OCI-LY3 (cell line): ENCODE results near the gene KIF6.

Experiments
- EZH2phosphoT487 ChIP-seq: fragments of 200-600 bp; shearing (Covaris generic); IDR thresholded peaks from 2 replicates; pipeline ENCODE4 v1.6.1; 2018; ENCODE audit warnings: antibody characterized with exemption, mixed run types, low read depth
- TF ChIP-seq, protein P1 (sequence below): fragments of 200-600, 300-600 bp; sonication (generic); IDR thresholded peaks from 2 replicates; pipeline ENCODE4 v1.5.1; 2014; ENCODE audit warnings: antibody characterized with exemption, low read length, low read depth

DNA sequence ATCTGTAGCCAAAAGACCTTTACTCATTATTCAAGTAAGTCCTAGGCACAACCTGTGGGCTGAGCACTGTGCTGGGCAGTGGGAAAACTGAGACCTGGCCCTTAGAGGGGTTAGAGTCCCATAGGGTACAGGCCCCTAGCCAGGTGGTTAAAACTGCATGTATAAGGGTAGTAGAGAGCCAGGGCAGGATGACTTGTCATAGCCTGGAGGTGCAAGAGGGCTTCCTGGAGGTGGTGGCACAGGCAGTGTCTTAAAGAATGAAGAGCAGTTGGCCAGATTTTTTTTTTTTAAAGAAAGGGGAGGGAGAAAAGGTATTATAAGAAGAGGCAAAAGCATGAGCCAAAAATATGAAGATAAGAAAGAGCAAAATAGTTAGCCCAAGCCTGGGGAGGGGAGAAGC, 226.2 kb downstream of the KIF6 start:
- TF ChIP-seq, protein P1, sequence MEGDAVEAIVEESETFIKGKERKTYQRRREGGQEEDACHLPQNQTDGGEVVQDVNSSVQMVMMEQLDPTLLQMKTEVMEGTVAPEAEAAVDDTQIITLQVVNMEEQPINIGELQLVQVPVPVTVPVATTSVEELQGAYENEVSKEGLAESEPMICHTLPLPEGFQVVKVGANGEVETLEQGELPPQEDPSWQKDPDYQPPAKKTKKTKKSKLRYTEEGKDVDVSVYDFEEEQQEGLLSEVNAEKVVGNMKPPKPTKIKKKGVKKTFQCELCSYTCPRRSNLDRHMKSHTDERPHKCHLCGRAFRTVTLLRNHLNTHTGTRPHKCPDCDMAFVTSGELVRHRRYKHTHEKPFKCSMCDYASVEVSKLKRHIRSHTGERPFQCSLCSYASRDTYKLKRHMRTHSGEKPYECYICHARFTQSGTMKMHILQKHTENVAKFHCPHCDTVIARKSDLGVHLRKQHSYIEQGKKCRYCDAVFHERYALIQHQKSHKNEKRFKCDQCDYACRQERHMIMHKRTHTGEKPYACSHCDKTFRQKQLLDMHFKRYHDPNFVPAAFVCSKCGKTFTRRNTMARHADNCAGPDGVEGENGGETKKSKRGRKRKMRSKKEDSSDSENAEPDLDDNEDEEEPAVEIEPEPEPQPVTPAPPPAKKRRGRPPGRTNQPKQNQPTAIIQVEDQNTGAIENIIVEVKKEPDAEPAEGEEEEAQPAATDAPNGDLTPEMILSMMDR: no peak
- no peak for TF ChIP-seq EZH2phosphoT487
